Subcutaneous abdominal adipose tissue (tissue), 5 donors: Measurements from ENCODE around the gene NADK.
"Not testable (repeated sequence)": the region's sequence is repeated elsewhere in the genome, so short reads cannot be mapped to it uniquely, and the experiment has no call there.

ENCODE experiments used
- H3K27ac ChIP-seq: one replicate; pipeline ENCODE4 v1.7.0; 2013; ENCODE audit warnings: low read depth, mild to moderate bottlenecking, inconsistent platforms, low read length, moderate library complexity
- H3K27me3 ChIP-seq, 5 donors: one replicate each; pipeline ENCODE4 v1.7.0; 2013; ENCODE audit warnings: low read length in 5 of 5, inconsistent platforms in 1 of 5; ENCODE audit not compliant: control insufficient read depth in 5 of 5, insufficient read depth in 4 of 5
- H3K36me3 ChIP-seq, 5 donors: one replicate each; pipeline ENCODE4 v1.7.0; 2013; ENCODE audit warnings: low read length in 5 of 5; ENCODE audit not compliant: control insufficient read depth in 5 of 5, insufficient read depth in 5 of 5
- H3K4me1 ChIP-seq, 5 donors: one replicate each; pipeline ENCODE4 v1.7.0; 2013; ENCODE audit warnings: low read length in 5 of 5, mild to moderate bottlenecking in 3 of 5, moderate library complexity in 1 of 5; ENCODE audit not compliant: control insufficient read depth in 5 of 5, insufficient read depth in 5 of 5
- H3K4me3 ChIP-seq, 5 donors: one replicate each; pipeline ENCODE4 v1.7.0; 2013; ENCODE audit warnings: low read length in 5 of 5, low read depth in 1 of 5
- H3K9ac ChIP-seq, 5 donors: one replicate each; pipeline ENCODE4 v1.7.0; 2013; ENCODE audit warnings: low read length in 5 of 5, mild to moderate bottlenecking in 4 of 5, moderate library complexity in 3 of 5
- H3K9me3 ChIP-seq, 5 donors: one replicate each; pipeline ENCODE4 v1.7.0; 2013; ENCODE audit warnings: low read length in 5 of 5; ENCODE audit not compliant: control insufficient read depth in 5 of 5
- donor health status: healthy.
- donor health status: healthy.
- donor health status: healthy.
- donor health status: healthy.
- donor health status: healthy.

NADK gene

GRCh38 chr1:1721201-1721600 is 57.1 kb downstream of the NADK start:
- Histone ChIP-seq H3K27ac (no peak overlapping the region), H3K4me3 (no peak overlapping the region), H3K9me3 (no peaks in the 10 kb centered on the region), H3K36me3 (peaks cover 14 to 40% (median 27%) of the 10 kb centered on the region in 5 donors), H3K27me3 (no peaks in the 10 kb centered on the region), H3K9ac (no peak overlapping the region), H3K4me1 (peaks cover 0 to 3% (median 0%) of the 10 kb centered on the region in 5 donors)

- H3K27me3 ChIP-seq, H3K9ac ChIP-seq, H3K4me1 ChIP-seq, H3K27ac ChIP-seq, H3K9me3 ChIP-seq, H3K4me3 ChIP-seq: not testable (repeated sequence)
- H3K36me3 ChIP-seq: peaks cover 11 to 41% (median 29%) of the 10 kb centered on the region in 5 donors
These were observed 63.0 kb downstream of the NADK start for GRCh38 chr1:1715109-1715883.

- H3K9me3 ChIP-seq, H3K27ac ChIP-seq, H3K27me3 ChIP-seq, H3K9ac ChIP-seq, H3K4me3 ChIP-seq, H3K4me1 ChIP-seq: not testable (repeated sequence)
- peaks cover 0 to 28% (median 17%) of the 10 kb centered on the region in 5 donors for H3K36me3 ChIP-seq
These were observed 70.4 kb downstream of the NADK start for GRCh38 chr1:1707897-1708296.

GRCh38 chr1:1707241-1707640 is 71.0 kb downstream of the NADK start:
- not testable (repeated sequence) for H3K9me3 ChIP-seq, H3K4me1 ChIP-seq, H3K27me3 ChIP-seq, H3K9ac ChIP-seq, H3K27ac ChIP-seq, H3K4me3 ChIP-seq
- H3K36me3 ChIP-seq: peaks cover 0 to 28% (median 17%) of the 10 kb centered on the region in 5 donors

- not testable (repeated sequence) for H3K4me3 ChIP-seq, H3K27ac ChIP-seq, H3K27me3 ChIP-seq, H3K9me3 ChIP-seq, H3K4me1 ChIP-seq, H3K9ac ChIP-seq
- peaks cover 0 to 28% (median 17%) of the 10 kb centered on the region in 5 donors for H3K36me3 ChIP-seq
These were observed 72.6 kb downstream of the NADK start for GRCh38 chr1:1705623-1706022.

GRCh38 chr1:1704284-1704957 is 73.8 kb downstream of the NADK start:
- H3K9ac ChIP-seq, H3K4me1 ChIP-seq, H3K9me3 ChIP-seq, H3K27me3 ChIP-seq, H3K4me3 ChIP-seq, H3K27ac ChIP-seq: not testable (repeated sequence)
- H3K36me3 ChIP-seq: peaks cover 0 to 28% (median 17%) of the 10 kb centered on the region in 5 donors

- no peak overlapping the region for H3K4me3 ChIP-seq
These were observed 74.5 kb downstream of the NADK start for GRCh38 chr1:1703796-1704195.

GRCh38 chr1:1702506-1702905 is 75.8 kb downstream of the NADK start:
- not testable (repeated sequence) for H3K9ac ChIP-seq, H3K27me3 ChIP-seq, H3K4me3 ChIP-seq, H3K9me3 ChIP-seq, H3K4me1 ChIP-seq, H3K27ac ChIP-seq
- peaks cover 0 to 28% (median 17%) of the 10 kb centered on the region in 5 donors for H3K36me3 ChIP-seq

More at GRCh38 chr1:1703796-1704195, 74.5 kb downstream of the NADK start:
- Histone ChIP-seq H3K9ac (no peak overlapping the region), H3K27ac (no peak overlapping the region), H3K4me1 (no peaks in the 10 kb centered on the region), H3K27me3 (no peaks in the 10 kb centered on the region), H3K9me3 (no peaks in the 10 kb centered on the region), H3K36me3 (peaks cover 0 to 28% (median 17%) of the 10 kb centered on the region in 5 donors)
